HG03064 (cell line): ENCODE results near the gene GDPD4.

Experiments
- ATAC-seq: cut with Tn5 transposase; IDR thresholded peaks from one replicate; pipeline ENCODE4 v1.9.1; 2021; ENCODE audit warnings: low read depth; ENCODE audit not compliant: unreplicated experiment

Gene GDPD4

DNA sequence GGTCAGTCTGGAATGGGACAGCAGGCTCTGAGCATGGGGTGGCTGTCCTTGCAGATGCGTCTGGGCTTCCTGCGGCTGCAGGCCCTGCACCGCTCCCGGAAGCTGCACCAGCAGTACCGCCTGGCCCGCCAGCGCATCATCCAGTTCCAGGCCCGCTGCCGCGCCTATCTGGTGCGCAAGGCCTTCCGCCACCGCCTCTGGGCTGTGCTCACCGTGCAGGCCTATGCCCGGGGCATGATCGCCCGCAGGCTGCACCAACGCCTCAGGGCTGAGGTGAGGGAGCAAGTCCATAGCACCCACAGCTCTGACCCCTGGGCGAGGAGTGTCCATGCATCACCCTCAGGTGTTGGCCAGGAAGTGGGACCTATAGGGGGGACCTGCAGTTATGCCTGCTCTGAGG lies 121.8 kb downstream of the GDPD4 start:
- ATAC-seq = no peak

DNA sequence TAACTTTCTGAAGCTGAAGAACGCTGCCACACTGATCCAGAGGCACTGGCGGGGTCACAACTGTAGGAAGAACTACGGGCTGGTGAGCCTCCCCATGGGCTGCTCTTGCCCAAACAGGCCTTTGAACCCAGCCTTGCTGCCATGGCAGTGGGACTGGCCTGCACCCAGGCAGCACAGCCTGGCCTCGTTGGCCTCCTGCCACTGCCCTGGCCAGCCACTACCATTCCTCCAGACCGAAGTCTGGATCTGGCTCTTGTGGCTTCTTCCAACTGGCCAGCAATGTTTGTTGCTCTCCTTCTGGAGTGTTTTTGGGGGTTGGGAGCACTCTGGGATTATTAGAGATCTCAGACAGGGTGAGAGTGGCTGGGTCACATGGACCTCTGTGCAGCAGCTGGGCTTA lies 122.4 kb downstream of the GDPD4 start:
- ATAC-seq = no peak

DNA sequence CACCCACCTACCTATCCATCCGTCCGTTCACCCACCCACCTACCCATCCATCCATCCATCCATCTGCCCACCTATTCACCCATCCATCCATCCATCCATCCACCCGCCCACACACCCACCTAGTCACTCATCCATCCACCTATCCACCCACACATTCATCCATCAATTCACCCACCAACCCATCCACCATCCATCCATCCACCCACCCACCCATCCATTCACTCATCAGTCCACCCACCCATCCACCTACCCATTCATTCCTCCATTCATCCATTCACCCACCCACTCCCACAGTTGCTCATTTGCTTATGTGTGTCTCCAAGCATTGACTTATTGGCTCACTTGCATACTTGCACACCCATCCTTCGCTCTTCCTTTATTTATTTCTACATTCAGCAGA lies 123.3 kb downstream of the GDPD4 start:
- ATAC-seq = no peak

DNA sequence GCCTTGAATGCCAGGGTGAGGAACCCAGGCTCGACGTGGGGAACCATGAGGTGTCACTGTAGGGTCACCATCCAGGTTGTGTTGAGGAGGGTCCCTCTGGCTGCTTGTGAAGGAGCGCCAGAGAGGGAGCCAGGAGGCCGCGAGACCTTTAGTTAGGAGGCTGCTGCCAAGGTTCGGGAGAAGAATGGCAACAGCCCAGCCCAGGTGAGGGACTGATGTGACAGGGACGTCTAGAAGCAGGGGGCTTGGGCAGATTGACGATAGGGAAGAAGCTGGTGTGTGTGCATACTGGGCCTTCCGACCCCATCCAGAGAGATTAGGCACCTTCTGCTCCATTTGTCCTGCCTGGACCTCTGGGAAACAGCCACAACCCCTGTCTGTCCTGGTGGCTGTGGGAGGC lies 124.5 kb downstream of the GDPD4 start:
- no peak for ATAC-seq

DNA sequence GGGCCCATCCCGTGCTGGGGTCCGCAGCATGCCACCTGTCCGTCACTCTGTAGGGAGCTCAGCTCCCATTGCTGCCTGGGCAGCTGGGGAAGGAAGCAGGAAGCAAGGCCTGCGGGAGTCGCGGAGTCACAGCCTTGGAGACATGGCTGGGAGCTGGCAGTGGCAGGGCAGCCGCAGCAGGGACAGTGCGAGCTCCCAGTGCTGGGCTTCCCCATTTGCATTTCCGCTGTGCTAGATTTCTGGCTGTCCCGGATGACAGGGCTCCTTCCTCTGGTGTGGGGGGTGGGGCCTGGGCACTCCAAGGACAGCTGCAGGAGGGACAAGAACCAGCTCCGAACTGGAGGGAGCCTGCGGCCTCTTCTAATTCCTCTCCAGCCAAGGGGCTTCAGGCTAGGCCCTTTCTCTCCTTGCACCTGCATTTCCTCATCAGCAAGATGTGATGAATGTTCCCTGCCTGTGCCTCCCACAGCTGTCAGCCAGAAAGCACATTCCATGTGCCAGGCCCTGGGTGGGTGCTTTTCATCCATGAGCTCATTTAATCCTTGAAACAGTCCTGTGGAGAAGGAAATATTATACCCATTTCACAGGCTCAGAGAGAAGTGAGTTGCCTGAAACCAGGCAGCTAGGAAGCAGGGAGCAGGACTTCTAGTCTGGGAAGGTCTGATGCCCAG lies 125.5 kb downstream of the GDPD4 start:
- ATAC-seq = no peak

DNA sequence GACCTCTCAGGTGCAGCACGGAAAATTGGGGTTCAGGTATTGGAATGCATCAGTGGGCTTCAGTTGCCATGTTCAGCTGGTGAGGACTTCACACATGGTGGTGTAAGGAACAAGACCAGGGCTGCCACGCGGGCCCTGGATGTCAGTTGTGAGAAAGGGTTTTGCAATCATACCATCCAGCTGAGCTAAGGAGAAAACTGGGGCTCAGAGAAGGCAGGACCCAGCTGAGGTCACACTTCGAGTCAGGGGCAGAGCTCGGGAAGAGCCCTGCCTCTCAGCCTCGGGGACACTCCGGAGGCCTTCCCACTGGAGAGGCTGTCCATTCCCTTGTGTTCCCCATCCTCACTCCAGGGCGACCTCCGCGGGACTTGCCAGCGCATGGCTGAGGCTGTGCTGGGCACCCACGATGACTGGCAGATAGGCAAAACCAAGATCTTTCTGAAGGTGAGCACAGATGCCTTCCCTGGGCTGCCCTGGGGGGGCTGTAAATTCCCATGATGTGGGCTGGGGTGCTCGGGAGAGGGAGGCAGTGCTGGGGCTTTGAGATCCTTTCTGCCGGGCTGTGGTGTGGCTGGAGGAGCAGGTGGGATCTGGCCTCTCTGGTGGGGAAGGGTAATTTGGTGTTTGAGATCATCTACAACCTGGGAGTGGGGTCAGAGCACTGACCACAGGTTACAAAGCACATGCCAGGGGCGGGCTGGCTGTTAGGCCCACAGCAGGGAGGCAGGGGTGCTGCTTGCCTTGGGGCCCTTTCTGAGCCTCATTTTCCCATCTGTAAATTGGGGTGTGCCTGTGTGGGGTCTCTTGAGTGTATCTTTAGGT lies 126.3 kb downstream of the GDPD4 start:
- no peak for ATAC-seq

DNA sequence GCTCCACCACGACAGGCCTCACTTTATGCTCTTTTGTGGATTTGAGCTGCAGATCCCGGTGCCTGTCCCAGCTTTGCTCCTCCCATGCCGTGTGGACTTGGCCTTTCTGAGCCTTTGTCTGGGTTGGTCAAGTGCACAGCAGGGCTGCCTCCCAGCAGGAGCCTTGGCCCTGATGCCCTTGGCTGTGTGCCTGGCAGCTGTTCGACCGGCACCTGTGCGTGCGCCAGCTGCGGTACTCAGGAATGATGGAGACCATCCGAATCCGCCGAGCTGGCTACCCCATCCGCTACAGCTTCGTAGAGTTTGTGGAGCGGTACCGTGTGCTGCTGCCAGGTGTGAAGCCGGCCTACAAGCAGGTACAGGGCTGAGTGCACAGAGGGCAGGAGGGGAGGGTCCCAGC lies 126.9 kb downstream of the GDPD4 start:
- ATAC-seq = no peak

DNA sequence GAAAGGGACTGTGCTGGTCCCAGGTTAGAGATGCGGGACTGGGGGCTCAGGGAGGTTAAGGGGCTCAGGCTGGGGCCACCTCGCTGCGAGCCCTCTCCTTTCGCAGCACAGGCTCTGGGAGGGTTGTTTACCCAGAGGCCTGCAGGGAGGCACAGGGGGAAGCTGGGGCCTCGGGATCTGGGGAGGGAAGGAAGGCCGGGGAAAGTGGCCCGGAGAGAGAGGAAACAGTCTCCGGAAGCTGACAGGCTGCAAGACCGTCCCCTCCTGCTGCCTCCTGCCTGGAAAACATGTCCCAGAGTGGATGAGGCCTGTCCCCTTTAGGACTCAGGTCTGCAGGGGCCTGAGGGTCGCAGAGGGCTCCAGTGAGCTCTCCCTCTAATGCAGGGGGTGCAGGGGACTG lies 128.0 kb downstream of the GDPD4 start:
- ATAC-seq = no peak

DNA sequence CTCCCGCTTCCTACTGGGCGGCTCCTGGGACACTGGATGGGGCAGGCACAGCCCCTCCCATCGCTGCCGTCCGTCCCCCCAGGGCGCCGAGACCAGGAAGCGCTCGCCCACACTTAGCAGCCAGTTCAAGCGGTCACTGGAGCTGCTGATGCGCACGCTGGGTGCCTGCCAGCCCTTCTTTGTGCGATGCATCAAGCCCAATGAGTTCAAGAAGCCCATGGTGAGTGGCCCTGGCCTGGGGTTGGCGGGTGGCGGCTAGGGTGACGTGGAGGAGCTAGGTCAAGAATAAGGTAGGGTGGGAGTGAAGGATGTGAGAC lies 128.9 kb downstream of the GDPD4 start:
- no peak for ATAC-seq

DNA sequence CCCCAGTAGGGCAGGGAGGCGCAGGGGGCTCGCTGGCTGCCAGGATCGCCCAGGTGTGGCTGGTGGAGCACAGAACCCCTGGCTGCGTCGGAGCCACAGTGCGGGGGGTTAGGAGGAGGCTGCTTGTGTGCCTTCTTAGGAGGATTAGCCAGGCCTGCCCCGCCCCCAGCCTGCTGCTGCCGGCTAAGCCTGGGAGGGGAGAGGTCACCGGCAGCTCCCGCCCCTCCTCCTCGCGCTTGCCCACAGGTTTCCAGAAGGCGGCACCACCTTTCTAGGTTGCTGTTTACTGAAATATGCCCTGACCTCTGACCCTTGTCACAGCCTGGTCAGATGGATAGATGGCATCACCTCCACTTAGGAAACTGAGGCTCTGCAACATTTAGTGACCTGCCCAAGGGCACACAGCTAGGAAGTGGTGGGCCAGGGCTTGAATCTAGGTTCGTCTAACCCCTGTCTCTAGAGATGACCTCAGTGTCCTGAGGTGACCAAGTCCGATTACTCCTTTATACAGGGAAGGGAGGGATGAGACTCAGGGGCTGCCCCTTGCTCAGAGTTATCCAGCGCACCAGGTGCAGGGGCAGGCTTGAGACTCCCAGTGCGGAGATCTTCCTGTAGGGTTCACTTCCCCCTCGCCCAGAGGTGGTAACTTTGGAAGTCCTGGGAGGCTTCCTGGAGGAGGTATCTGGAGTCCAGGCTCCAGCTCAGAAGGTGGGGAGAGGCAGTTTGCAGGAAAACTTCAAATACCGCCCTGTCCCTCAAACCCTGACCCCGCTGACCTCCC lies 129.4 kb downstream of the GDPD4 start:
- ATAC-seq = no peak

DNA sequence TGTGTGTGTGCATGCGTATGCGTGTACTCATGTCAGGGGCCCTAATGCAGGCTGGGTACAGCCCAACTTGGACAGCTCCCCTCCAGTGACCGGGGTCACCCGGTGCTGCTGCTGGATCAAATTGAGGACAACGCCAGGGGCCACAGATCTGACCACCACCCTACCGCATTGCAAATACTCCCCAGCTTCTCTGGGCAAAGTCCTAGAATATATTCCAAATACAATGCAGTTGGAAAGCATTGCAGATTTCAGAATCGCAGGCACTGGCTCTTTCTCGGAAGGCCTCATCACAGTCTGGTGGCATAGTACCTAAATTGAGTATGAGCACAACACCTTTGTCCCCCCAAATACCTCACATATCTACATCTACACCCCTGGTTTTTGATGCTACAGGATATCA lies 130.2 kb downstream of the GDPD4 start:
- no peak for ATAC-seq

DNA sequence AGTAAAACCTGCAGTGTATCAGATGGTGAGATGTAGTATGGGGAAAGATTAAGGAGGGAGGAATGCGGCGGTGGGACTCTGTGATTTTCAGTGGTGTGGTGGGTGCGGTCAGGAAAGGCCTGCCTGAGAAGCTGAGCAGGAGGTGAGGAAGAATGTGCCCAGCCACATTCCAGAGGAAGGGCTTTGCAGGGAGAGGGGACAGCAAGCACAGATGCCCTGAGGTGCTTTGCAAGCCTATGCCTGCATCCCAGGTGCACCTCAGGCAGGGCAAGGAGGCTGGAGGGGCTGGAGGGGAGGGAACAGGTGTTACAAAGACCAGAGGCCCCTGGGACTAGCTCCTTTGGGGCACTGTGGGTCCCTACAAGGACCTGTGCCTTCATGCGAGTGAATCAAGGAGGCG lies 131.4 kb downstream of the GDPD4 start:
- ATAC-seq = no peak

DNA sequence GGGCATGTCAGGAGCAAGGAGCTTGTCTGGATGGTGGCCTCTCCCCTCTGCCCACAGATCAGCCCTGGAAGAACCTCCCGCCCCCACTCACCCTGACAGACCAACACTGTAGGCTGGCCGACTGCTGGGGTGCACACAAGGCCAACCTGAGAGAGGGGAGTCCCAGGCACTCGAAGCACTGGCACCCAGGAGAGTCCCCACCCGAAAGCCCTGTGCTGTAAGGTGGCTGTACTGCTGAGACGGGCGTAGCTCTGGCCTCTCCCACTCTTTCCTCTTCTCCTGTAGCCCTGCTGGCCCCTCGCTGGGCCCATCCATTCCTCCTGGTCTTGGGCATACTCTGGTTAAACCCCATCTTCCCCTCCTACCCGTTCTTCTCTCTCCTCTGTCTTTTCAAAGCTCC lies 133.7 kb downstream of the GDPD4 start:
- ATAC-seq = no peak

DNA sequence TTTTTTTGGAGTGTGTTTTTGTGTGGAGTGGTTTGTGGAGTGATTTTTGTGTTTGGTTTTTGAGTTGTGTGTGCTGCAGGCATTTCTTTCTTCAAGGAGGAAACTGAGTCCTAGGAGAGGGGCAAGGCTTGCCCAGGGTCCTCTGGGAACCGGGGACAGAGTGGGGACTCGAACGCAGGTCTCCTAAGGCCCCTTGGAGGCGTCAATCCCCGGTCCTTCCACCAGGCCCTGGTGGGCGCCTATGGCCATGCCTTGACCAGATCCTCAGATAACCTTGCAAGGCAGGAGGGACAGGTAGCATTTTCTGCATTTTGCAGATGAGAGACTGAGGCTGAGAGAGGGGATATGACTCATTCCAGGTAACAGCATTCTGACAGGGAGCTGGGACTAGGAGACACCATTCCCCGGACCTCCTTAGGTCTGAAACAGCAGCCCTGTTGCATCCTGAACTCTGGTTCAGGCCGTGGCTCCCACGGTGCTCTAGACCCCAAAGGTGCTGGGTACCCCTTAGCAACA lies 134.3 kb downstream of the GDPD4 start:
- ATAC-seq = no peak
